Prostate gland (tissue), 2 donors: Measurements from ENCODE around the gene FAM43B. TPM values are rescaled to one million over a fixed set of nuclear protein-coding genes. Genes with fewer than 3 reads are reported as not detected.

Experiments
- DNase-seq: peaks from one replicate; pipeline ENCODE4 v3.0.0-alpha.2; 2019; ENCODE audit warnings: low spot score
- H3K27ac ChIP-seq, 2 donors: fragments of 200-600 bp; sonication (generic); 2 replicates each; pipeline ENCODE4 v1.5.1; 2017 to 2019
- H3K27me3 ChIP-seq: fragments of 200-600 bp; sonication (generic); replicated peaks from 2 replicates; pipeline ENCODE4 v1.5.1; 2019; ENCODE audit not compliant: insufficient read depth
- H3K36me3 ChIP-seq, 2 donors: fragments of 200-600 bp; sonication (generic); 1 replicate in 1 of 2; 2 replicates in 1 of 2; pipeline versions ENCODE4 v1.5.1 to v1.8.1; 2017 to 2019
- H3K4me1 ChIP-seq: fragments of 200-600 bp; sonication (generic); replicated peaks from 2 replicates; pipeline ENCODE4 v1.5.1; 2019
- H3K4me3 ChIP-seq, 2 donors: fragments of 200-600 bp; sonication (generic); 2 replicates each; pipeline ENCODE4 v1.5.1; 2017 to 2019
- H3K9me3 ChIP-seq: fragments of 200-600 bp; sonication (generic); 2 replicates; pipeline ENCODE4 v1.5.1; 2017
- CTCF ChIP-seq, 4 experiments: fragments of 200-600 bp in 2 of 4; fragments of 450-650 bp in 2 of 4; sonication (generic) in 2 of 4; IDR thresholded peaks; 1 replicate in 3 of 4; 2 replicates in 1 of 4; pipeline ENCODE4 v1.5.1; 2016 to 2019; ENCODE audit warnings: antibody characterized with exemption in 4 of 4, mild to moderate bottlenecking in 2 of 4, moderate library complexity in 2 of 4
- POLR2A ChIP-seq: fragments of 450-650 bp; IDR thresholded peaks from one replicate; pipeline ENCODE4 v1.6.1; 2016; ENCODE audit warnings: antibody characterized with exemption, mild to moderate bottlenecking
- POLR2AphosphoS5 ChIP-seq: sonication (generic); formaldehyde crosslinking; IDR thresholded peaks from one replicate; pipeline ENCODE4 v1.6.1; 2017; ENCODE audit warnings: antibody characterized with exemption
- WGBS: methylation state at CpG from one replicate; pipeline ENCODE4 v1.1.5; 2018; 5-methylcytosine and 5-hydroxymethylcytosine counted together
- intact Hi-C: fragments of 100-400 bp; cut with DNase I; formaldehyde crosslinking; loops from one replicate; pipeline ENCODE4 v1.14.2; 2022
- total RNA-seq, 2 donors: library from RNA; depleted of rRNA; stranded (reverse); fragments of >200 nt; gene quantifications; one replicate each; pipeline ENCODE4 v1.1.0, GENCODE V29; 2016

FAM43B gene
- total RNA-seq, 2 donors from 2014 or later: 0.68 to 0.85 TPM

- intact Hi-C loops: no loop called here
- no peak overlapping the region for H3K4me3 ChIP-seq
- no peaks in the 10 kb centered on the region for H3K27me3 ChIP-seq
- WGBS: 90% methylated on average over 14 of the region's 14 CpGs
- TF ChIP-seq POLR2AphosphoS5 (no peak), CTCF (IDR thresholded peaks at IDR 0.05) (no peak), POLR2A (no peak)
- H3K4me1 ChIP-seq: no peaks in the 10 kb centered on the region
- no peak for DNase-seq
- H3K36me3 ChIP-seq: no peaks in the 10 kb centered on the region
- no peaks in the 10 kb centered on the region for H3K9me3 ChIP-seq
- H3K27ac ChIP-seq: no peak overlapping the region
Measured at GRCh38 chr1:20594746-20595145, 42.4 kb downstream of the FAM43B start.

- no peaks in the 10 kb centered on the region for H3K9me3 ChIP-seq
- no peaks in the 10 kb centered on the region for H3K27me3 ChIP-seq
- no peaks in the 10 kb centered on the region for H3K4me1 ChIP-seq
- no peak overlapping the region for H3K4me3 ChIP-seq
- H3K27ac ChIP-seq: no peak overlapping the region
- intact Hi-C loops: no loop called here
- no peak for TF ChIP-seq POLR2AphosphoS5
- TF ChIP-seq CTCF (IDR thresholded peaks at IDR 0.05): no peak
- no peak for TF ChIP-seq POLR2A
- no peak for DNase-seq
- 53% methylated on average over 6 of the region's 6 CpGs for WGBS
- no peaks in the 10 kb centered on the region for H3K36me3 ChIP-seq
Measured at GRCh38 chr1:20596106-20596505, 43.7 kb downstream of the FAM43B start.

- Histone ChIP-seq H3K9me3 (no peaks in the 10 kb centered on the region), H3K4me3 (no peak overlapping the region), H3K4me1 (no peaks in the 10 kb centered on the region), H3K36me3 (no peaks in the 10 kb centered on the region), H3K27me3 (no peaks in the 10 kb centered on the region), H3K27ac (no peak overlapping the region)
- intact Hi-C loops: no loop called here
- no peak for DNase-seq
- TF ChIP-seq CTCF (IDR thresholded peaks at IDR 0.05): no peak
- peak; percentile 4 for TF ChIP-seq POLR2AphosphoS5
- 77% methylated on average over 3 of the region's 3 CpGs for WGBS
Measured at GRCh38 chr1:20597650-20598049, 45.3 kb downstream of the FAM43B start.

GRCh38 chr1:20600156-20600555, 47.8 kb downstream of the FAM43B start:
- WGBS: 80% methylated on average over 5 of the region's 5 CpGs
- no peak for DNase-seq
- Histone ChIP-seq H3K4me1 (no peaks in the 10 kb centered on the region), H3K9me3 (no peaks in the 10 kb centered on the region), H3K4me3 (no peak overlapping the region), H3K27me3 (no peaks in the 10 kb centered on the region), H3K36me3 (no peaks in the 10 kb centered on the region), H3K27ac (no peak overlapping the region)
- TF ChIP-seq CTCF (IDR thresholded peaks at IDR 0.05) (no peak), POLR2A (no peak), POLR2AphosphoS5 (no peak)
- intact Hi-C loops: no loop called here

GRCh38 chr1:20601129-20601825, 48.9 kb downstream of the FAM43B start:
- H3K4me1 ChIP-seq: no peaks in the 10 kb centered on the region
- H3K9me3 ChIP-seq: no peaks in the 10 kb centered on the region
- WGBS: 42% methylated on average over 5 of the region's 5 CpGs
- no peak for TF ChIP-seq POLR2AphosphoS5
- TF ChIP-seq CTCF (IDR thresholded peaks at IDR 0.05): no peak
- TF ChIP-seq POLR2A: no peak
- no peak overlapping the region for H3K27ac ChIP-seq
- no peaks in the 10 kb centered on the region for H3K27me3 ChIP-seq
- H3K4me3 ChIP-seq: no peak overlapping the region
- no peaks in the 10 kb centered on the region for H3K36me3 ChIP-seq
- no peak for DNase-seq
- intact Hi-C loops: no loop called here
